Stimulated activated CD8-positive, alpha-beta memory T cell treated with anti-CD3 and anti-CD28 coated beads, Interleukin-12 subunit alpha, Interleukin-12 subunit beta, amount 100 ng/mL, for 24 hours (primary cell): ENCODE data around the gene ATG5.
"Not testable (repeated sequence)": the region's sequence is repeated elsewhere in the genome, so short reads cannot be mapped to it uniquely, and the experiment has no call there.

Experiments
- DNase-seq: peaks from one replicate; pipeline ENCODE4 v3.0.0-alpha.2; 2020; ENCODE audit errors: extremely low read depth

Gene ATG5

DNA sequence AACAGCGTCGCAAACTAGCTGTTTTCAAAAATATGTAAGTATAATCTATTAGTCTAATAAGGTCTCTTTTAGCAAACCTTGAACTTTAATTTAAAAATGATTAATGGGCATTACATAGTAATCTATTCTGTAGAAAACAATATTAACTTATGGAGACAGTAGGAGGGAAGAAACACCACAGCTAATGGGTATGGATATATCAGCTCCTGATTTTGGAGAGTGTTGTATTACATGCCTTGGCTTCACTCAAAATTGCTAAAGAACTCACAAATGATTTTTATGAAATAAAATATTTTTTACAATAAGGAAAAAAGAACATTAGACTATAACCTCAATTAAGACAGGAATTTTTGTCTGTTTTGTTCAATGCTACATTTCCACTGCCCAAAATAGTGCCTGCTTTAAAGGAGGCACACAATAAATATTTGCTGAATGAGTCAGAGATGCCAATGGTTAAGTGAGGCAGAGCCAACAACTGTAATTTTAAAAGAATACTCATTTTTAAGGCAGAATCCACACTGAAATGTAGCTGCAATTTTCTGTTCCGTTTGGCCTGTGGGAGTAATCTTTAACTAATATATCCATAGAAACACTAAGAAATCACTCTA is 15.7 kb downstream of the ATG5 start:
- no peak for DNase-seq

DNA sequence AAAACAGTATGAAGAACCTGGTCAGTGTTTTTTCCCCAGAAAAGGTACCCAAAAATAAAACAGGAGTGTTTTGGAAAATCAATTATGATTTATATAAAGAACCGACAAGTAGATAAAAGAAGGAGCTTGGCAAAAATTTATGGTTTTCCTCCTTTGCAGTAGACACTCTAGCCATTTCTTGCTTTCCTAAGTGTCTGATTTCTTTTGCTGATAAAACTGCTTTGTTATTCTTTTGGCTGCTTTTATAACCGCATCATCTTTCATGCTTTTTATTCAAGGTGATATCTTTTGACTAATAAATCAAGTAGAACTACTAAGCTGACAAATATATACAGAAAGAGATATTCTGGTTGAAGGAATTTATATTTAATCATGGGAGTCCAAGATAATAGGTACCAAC is 16.6 kb downstream of the ATG5 start:
- no peak for DNase-seq

DNA sequence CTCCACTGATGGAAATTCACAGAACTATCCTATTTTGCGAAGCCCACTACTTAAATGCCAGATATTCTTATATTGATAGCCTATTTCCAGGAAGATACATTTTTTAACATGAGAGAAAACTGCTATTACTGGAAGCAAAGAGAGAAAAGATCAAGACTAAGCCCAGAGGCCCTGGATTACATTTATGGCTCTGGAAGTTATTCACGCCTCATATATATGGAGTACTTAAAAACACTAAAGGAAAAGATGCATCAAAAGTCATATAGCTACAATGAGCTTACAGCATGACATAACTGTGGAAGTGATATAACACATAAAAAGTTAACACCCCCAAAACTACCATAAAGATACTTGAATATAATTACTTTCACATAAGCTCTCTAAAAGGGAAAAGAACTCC is 19.8 kb downstream of the ATG5 start:
- DNase-seq = no peak

DNA sequence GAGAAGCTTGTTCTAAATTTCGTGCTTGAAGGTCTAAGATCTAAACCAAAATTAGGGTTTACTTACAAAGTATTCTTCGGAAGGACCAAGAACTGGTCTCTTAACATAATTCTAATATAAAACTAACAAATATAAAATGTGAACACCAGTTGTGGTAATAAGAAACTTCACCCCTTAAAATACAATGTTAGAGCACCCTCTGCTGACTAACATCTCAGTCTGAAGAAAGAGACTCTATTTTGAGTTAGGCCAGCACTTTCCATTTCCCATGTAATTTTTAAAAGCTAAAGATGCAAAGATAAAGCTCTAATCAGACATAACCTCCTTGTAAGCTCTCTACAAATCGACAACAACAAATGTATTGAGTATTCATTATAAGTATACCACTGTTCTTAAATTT is 24.6 kb downstream of the ATG5 start:
- no peak for DNase-seq

DNA sequence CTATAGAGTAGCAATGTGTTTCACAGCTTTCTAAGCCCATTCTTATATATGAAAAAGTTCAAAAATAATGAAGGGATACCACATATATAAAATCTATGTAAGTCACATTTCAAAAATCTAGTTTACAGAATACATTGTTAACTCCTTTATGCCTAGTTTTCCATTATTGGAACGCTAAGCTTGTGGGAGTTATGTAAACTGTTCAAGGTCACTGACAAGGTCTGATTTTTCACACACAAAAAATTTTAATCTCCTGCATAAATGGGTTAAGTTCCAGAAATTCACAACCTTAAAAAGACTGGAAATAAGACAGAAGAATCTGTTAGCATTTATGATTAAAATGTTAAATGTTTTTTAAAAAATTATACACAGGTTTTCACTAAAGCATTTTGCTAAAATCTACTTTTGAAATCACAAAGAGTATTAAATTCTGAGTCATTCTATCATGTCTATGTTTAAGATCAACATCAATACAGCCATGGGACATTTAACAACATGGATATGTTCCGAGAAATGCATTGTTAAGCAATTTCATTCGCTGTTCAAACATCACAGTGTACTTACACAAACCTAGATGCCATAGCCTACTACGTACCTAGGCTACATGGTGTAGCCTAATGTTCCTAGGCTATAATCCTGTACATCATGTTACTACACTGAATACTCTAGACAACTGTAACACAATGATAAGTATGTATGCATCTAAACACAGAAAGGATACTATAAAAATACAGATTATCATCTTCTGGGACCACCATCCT is 25.4 kb downstream of the ATG5 start:
- DNase-seq = no peak

DNA sequence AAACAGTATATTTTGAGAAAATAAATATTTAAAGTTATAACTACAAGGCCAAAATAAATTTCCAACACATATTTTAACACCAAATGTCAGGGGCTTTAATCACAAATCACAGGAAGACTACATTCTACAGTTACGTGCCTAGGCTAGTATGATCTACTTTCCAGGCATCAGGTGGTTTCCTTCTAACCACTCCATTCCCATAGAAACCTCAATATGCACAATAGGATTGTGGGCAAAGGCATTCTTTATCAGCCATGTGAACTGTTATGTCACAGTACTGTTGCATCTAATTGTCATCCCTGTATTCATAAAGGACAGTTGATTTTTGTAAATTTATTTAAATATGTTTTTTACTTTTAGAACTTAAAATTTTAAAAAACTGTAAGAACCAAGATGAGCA is 32.4 kb downstream of the ATG5 start:
- DNase-seq = no peak

DNA sequence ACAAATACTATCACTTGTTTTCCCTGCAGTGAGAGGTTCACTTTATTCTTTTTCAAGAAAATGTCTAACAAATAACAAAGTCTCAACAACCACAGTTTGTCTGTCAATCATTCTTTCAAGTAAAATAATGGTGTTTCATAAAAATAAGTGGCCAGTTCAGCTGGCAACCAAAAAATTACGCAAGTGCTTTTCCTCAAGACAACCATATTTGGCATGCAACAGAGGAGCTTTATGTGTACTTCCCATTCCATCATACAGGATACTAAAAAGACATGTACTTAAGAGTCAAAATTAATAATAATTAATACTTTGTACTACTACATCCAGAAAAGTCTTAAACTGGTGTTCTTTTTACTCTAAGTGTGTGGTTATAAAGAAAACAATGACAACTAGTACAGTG is 34.6 kb downstream of the ATG5 start:
- DNase-seq = no peak

DNA sequence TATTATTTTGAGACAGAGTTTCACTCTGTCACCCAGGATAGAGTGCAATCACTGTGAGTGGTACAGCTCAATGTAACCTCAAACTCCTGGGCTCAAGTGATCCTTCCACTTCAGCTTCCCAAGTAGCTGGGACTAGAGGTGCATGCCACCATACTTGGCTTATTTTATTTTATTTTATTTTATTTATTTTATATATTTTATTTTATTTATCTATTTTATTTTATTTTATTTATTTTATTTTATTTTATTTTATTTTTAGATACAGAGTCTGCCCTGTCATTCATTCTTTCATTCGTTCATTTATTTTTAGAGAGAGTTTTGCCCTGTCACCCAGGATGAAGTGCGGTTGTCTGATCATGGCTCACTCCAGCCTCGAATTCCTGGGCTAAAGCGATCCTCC is 35.5 kb downstream of the ATG5 start:
- DNase-seq = no peak

DNA sequence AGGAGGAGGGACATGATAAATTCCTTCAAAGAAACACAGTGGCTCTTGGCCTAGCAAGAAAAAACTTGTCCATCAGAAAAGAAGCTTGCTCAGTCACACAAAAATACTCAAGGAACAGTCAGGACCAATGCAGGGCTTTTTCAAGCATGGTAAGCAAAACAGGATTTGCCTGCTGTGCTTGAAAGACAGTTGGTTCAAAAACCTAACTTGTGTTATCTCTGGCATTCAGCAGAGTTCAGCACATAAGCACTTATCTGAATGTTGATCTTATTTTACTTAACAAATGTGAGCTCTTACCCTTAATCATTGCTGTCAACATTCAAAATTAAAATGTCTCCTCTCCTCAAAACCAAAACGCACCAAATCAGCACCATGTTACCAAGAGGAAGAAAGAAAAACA is 38.3 kb downstream of the ATG5 start:
- DNase-seq = no peak

DNA sequence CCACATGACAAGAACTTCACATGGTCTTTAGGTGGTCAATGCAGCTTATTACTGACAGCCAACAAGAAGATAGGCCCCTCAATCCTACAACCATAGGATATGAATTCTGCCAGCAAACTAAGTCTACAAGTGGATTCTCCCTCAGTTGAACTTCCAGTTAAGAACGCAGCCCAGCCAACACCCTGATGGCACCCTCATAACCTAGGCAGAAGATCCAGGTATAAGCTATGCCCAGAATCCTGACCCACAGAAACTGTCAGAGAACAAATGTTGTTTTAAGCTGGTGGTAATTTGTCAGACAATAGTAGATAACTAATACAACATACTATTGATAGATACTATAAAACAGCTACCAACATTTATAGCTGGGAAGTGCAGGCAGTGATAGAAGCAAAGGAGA is 38.8 kb downstream of the ATG5 start:
- DNase-seq = no peak

DNA sequence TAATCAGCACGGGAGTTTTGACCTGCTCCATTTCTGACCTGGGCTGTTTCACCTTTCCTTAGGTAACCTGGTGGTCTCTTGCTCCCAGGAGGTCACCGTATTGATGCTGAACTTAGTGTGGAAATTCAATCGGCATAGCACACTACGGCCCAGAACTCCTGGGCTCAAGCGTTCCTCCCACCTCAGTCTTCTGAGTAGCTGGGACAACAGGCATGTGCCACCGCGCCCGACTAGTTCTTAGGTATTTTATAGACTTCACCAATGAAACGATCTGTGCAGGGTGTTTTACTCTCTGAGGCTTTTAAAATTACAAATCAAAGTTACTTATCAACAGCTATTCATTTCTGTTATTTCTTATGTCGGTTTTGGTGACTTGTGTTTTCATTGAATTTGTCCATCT is 42.1 kb downstream of the ATG5 start:
- DNase-seq = no peak

DNA sequence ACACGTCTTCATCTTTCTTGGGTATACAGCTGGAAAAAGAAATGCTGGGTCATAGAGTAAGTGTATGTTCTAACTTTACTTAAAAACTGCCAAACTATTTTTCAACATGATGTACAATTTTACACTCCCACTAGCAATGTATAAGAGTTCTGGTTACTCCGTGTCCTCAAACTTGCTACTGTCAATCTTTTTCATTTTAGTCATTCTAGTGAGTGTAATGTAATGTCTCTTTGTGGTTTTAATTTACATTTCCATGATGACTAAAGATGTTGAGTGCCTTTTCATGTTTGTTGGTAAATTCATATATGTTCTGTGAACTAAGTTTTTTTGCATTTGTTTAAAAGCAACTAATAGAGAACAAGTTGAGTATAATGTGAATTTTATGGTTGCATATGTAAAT is 43.9 kb downstream of the ATG5 start:
- DNase-seq = no peak

DNA sequence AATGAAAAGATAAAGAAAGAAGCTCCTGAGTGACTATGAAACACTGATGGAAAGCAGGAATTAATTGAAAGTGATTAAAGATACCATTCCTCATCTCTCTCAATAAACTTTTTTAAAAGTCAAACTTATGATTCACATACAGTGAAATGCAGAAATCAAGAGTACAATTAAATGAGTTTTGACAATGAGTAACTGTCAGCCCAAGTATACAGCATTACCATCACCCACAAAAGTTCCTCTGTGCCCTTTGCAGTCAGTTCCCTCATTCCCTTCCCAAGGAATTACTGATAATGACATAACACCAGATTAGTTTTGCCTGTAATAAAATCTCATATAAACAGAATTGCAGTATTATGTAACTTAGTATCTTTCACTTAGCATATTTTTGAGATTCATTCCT is 44.5 kb downstream of the ATG5 start:
- no peak for DNase-seq

DNA sequence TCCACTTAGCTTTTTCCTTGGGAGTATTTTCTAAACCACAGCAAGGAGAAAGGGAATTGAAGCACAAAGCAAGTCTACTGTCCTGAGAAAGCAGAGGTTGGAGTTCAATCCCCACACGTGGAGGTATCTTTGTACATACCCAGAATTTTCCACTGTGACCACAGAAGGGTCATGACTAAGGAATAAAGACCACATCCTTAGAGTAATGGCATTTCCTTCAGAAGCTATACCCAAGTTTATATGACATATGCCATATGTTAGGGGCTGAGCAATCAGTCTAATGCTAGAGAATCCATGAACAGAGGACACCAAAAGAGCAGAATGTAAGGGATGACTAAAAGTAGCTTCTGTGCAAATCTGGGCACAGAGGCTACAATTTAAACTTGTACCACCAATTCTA is 46.4 kb downstream of the ATG5 start:
- DNase-seq = no peak

DNA sequence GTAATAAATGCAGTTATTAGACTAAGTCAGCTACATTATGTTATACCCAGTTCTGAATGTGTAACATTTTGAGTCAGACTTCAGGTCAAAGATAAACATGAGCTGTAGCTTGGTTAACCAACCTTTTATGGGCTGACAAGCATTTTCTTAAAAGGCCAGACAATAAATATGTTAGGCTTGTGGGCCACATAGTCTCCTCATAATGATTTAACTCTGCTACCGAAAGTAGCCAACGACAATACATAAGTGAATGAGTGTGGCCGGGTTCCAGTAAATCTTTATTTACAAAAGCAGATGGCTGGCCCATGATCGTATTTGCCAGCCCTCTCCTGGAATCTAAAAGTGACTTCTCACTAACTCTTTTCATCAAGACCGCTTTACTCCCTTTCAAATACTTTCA is 49.9 kb downstream of the ATG5 start:
- DNase-seq = no peak

DNA sequence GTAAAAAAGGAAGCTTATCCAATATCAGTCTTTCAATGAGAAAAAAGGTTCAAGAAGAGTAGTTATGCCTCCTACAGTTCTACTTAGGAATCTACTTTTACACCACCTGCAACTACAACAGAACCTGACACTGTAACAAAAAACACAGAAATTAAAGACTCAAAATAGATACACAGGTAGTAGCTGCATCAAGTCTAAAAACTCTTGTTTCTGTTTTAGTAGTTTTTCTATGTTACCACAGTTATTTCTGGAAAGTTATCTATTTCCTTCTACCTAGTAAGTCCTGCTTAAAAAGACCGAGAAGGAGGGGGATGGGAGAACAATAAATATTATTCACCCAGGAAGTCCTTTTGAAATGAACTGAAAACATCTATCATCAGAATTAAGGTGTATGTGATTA is 52.5 kb downstream of the ATG5 start:
- DNase-seq = no peak

DNA sequence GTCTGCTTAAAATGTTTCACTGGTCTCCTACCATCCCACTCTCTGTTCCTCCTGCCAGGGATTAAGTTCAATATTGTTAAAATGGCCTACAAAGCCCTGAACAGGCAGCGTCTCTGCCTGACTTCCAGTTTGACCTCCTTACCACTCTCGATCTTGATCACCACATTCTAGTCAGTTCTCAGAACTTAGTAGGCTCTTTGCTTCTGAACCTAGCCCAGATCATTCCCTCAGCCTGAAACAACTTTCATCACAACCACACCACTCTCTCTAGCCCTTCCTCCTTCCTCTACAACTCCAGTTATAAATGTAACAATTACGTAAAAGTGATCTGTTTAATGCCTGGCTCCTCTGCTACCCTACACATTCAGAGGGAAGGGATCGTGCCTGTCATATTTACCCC is 53.3 kb downstream of the ATG5 start:
- no peak for DNase-seq

DNA sequence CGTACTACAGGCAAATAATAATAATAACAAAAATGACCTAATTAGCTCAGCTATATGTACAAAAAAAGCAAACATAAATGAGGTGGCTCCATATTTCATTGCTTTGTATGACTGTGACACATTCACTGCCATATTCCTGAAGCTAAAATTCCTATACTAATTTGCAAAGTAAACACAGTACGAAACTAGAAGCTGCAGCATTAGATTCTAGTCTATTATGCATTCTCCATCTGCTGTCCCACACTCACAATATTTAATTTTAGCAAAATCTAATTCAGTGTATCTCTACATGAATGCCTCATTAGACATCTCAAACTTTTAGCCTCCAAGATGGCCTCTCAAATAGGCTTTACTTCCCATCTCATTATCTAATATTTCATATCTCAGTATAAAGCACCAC is 55.1 kb downstream of the ATG5 start:
- DNase-seq = no peak

DNA sequence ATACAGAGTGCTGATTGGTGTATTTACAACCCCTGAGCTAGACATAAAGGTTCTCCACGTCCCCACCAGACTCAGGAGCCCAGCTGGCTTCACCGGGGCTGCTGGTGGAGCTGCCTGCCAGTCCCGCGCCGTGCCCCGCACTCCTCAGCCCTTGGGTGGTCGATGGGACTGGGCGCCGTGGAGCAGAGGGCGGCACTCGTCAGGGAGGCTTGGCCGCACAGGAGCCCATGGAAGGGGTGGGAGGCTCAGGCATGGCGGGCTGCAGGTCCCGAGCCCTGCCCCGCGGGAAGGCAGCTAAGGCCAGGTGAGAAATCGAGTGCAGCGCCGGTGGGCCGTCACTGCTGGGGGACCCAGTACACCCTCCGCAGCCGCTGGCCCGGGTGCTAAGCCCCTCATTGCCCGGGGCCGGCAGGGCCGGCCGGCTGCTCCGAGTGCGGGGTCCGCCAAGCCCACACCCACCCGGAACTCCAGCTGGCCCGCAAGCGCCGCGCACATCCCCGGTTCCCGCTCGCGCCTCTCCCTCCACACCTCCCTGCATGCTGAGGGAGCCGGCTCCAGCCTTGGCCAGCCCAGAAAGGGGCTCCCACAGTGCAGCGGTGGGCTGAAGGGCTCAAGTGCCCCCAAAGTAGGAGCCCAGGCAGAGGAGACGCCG is 56.2 kb downstream of the ATG5 start:
- DNase-seq = not testable (repeated sequence)

DNA sequence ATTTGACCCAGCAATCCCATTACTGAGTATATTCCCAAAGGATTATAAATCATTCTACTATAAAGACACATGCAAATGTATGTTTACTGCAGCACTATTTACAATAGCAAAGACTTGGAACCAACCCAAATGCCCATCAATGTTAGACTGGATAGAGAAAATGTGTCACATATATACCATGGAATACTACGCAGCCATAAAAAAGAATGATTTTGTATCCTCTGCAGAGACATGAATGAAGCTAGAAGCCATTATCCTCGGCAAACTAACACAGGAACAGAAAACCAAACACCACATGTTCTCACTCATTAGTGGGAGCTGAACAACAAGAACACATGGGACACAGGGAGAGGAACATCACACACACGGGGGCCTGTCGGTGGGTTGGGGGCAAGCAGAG is 57.1 kb downstream of the ATG5 start:
- not testable (repeated sequence) for DNase-seq

DNA sequence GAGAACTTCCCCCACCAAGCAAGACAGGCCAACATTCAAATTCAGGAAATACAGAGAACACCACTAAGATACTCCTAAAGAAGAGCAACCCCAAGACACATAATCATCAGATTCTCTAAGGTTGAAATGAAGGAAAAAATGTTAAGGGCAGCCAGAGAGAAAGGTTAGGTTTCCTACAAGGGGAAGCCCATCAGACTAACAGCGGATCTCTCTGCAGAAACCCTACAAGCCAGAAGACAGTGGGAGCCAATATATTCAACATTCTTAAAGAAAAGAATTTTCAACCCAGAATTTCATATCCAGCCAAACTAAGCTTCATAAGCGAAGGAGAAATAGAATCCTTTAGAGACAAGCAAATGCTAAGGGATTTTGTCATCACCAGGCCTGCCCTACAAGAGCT is 61.1 kb downstream of the ATG5 start:
- not testable (repeated sequence) for DNase-seq

DNA sequence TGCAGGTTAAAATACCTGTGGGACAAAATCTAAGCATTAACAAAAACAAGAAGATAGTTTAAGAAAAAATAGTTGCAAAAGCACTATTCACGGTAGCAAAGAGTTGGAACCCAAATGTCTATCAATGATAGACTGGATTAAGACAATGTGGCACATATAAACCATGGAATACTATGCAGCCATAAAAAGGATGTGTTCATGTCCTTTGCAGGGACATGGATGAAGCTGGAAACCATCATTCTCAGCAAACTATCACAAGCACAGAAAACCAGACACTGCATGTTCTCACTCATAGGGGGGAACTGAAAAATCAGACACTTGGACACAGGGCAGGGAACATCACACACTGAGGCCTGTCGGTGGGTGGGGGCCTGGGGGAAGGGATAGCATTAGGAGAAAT is 65.8 kb downstream of the ATG5 start:
- DNase-seq = not testable (repeated sequence)

DNA sequence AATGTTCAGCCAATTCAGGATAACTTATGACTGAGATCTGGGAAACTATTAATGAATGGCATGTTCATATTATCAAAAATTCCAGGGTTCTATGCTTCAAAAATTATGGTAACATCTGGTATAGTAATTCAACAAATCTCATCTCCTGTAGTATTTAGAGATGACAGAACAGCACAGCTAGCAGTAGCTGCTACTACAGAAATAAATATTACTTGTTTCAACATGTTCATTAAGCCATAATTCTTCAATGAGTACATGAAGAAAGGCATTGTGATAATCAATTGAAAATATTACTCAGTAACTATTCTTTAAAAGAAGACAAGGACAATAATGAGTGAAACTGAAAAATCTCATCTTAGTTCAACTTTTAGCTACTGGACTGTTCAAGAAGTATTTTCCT is 66.8 kb downstream of the ATG5 start:
- no peak for DNase-seq
